ENCODE results near the gene EIF3C. TPM values are rescaled to one million over a fixed set of nuclear protein-coding genes. Genes with fewer than 3 reads are reported as not detected.
"Not testable (repeated sequence)": the region's sequence is repeated elsewhere in the genome, so short reads cannot be mapped to it uniquely, and the experiment has no call there.

The EIF3C gene
- total and polyA plus RNA-seq, 2 donors, result 331 to 453 TPM

DNA sequence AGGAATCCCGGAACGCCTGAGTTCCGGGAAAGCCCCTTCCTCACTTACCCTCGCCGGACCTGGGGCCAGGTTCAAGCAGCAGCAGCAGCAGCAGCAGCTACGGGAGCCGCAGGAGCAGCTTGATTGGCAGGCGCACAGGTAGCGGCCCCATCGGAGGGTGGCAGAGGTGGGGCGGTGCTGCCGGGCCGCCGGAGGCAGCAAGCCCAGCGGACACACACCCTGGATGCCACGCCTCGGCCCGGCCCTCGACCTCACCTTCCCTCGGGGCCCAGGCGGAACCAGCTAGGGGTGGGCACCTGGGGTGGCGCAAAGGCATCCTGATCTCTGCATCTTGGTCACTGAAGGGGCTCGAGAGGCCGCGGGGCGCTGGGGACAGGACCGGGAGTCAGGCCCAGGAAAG, 29.4 kb downstream of the EIF3C start:
- not testable (repeated sequence) for H3K4me3 ChIP-seq (ENCODE audit: low read length in 2 of 2); H3K36me3 ChIP-seq (ENCODE audit: control insufficient read depth in 2 of 2, insufficient read depth in 2 of 2, low read length in 1 of 2); H3K9me3 ChIP-seq (ENCODE audit: control insufficient read depth in 2 of 2, insufficient read depth in 1 of 2, low read length in 1 of 2); H3K27ac ChIP-seq (ENCODE audit: low read depth in 1 of 2, low read length in 1 of 2); DNase-seq (ENCODE audit: low read depth in 6 of 9, low spot score in 9 of 9); H3K4me1 ChIP-seq (ENCODE audit: control insufficient read depth in 2 of 2, insufficient read depth in 2 of 2, low read length in 2 of 2); H3K27me3 ChIP-seq (ENCODE audit: control insufficient read depth in 2 of 2, insufficient read depth in 1 of 2, low read length in 1 of 2)
- WGBS, result 0% methylated on average over 4 of the region's 27 CpGs

DNA sequence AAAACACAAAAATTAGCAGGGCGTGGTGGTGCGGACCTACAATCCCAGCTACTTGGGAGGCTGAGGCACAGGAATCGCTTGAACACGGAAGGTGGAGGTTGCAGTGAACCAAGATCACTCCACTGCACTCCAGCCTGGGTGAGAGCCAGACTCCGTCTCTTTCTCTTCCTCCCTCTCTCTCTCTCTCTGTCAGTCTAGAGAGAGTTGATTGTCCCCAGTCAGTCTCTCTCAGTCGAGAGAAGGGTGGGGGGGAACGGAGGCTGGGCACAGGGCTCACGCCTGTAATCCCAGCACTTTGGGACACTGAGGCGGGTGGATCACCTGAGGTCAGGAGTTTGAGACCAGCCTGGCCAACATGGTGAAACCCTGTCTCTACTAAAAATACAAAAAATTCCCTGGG, 30.0 kb downstream of the EIF3C start:
- H3K27me3 ChIP-seq (ENCODE audit: control insufficient read depth in 2 of 2, insufficient read depth in 1 of 2, low read length in 1 of 2), result not testable (repeated sequence)
- DNase-seq (ENCODE audit: low read depth in 6 of 9, low spot score in 9 of 9), result peak in 1 of 9 donors; percentile 0

DNA sequence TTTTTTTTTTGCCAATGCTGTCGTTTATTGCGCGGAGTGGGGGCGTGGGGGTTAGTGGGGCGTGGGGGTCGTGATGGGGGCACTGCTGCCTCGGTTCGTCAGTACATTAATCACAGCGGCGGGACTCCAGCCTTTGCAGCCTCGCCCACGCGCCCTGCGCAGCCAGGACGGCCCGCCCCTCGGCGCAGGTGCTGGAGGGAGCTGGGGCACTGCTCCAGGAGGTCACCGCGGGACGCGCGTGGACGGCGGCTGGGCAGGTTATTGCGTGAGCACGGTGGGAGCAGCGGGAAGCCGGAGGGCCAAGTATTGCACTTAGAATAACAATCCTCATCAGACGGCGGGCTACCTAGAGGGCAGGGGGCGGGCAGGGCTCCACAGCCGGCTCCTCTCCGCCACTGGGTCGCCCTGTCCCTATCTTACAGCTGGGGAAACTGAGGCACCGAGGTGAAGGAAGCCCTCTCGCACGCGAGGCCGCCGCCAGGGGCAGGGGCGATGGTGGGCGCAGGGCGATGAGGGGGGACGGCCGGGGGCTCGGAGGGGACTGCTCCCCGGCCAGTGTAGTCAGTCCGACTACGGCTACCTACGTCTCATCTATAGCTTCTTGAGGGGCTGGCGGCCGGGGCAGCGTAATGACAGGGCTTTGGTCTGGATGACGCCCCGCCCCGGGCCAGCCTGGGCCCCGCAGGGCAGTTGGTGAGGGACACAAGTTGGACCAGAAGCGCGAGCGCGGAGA, 35.5 kb downstream of the EIF3C start:
- not testable (repeated sequence) for H3K27me3 ChIP-seq (ENCODE audit: control insufficient read depth in 2 of 2, insufficient read depth in 1 of 2, low read length in 1 of 2); H3K36me3 ChIP-seq (ENCODE audit: control insufficient read depth in 2 of 2, insufficient read depth in 2 of 2, low read length in 1 of 2); H3K4me1 ChIP-seq (ENCODE audit: control insufficient read depth in 2 of 2, insufficient read depth in 2 of 2, low read length in 2 of 2); H3K4me3 ChIP-seq (ENCODE audit: low read length in 2 of 2); H3K9me3 ChIP-seq (ENCODE audit: control insufficient read depth in 2 of 2, insufficient read depth in 1 of 2, low read length in 1 of 2); H3K27ac ChIP-seq (ENCODE audit: low read depth in 1 of 2, low read length in 1 of 2)
- peak in 1 of 9 donors; percentile 0 for DNase-seq (ENCODE audit: low read depth in 6 of 9, low spot score in 9 of 9)
- WGBS, result 48% methylated on average over 22 of the region's 62 CpGs

More for the DNA sequence above, 30.0 kb downstream of the EIF3C start:
- not testable (repeated sequence) for H3K4me3 ChIP-seq (ENCODE audit: low read length in 2 of 2); H3K9me3 ChIP-seq (ENCODE audit: control insufficient read depth in 2 of 2, insufficient read depth in 1 of 2, low read length in 1 of 2); H3K36me3 ChIP-seq (ENCODE audit: control insufficient read depth in 2 of 2, insufficient read depth in 2 of 2, low read length in 1 of 2); H3K4me1 ChIP-seq (ENCODE audit: control insufficient read depth in 2 of 2, insufficient read depth in 2 of 2, low read length in 2 of 2); H3K27ac ChIP-seq (ENCODE audit: low read depth in 1 of 2, low read length in 1 of 2)
- 89% methylated on average over 5 of the region's 9 CpGs for WGBS

DNA sequence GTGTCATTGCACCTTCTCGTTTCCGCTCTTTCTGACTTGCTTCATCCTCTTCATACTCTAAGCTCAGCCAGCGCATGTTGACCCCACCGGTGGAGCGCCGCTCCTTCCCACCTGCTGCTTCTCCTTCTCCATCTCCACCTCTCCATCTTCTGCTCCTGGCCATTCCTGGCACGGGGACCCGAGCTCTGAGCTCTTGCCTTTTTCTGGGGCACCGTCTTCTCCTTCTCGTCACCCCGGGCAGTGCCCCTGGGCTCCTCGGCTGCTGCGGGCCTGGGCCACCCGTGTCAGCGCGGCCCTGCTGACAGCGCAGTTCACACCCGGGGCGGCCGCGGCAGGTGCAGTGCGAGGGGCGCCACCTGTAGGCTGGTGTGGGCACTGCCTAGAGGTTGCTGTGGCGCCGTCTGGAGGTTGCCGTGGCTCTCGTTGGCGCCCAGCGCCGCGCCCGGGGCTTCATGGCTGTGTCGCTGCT, 38.8 kb downstream of the EIF3C start:
- H3K9me3 ChIP-seq (ENCODE audit: control insufficient read depth in 2 of 2, insufficient read depth in 1 of 2, low read length in 1 of 2); H3K4me3 ChIP-seq (ENCODE audit: low read length in 2 of 2); H3K27ac ChIP-seq (ENCODE audit: low read depth in 1 of 2, low read length in 1 of 2); H3K4me1 ChIP-seq (ENCODE audit: control insufficient read depth in 2 of 2, insufficient read depth in 2 of 2, low read length in 2 of 2); H3K36me3 ChIP-seq (ENCODE audit: control insufficient read depth in 2 of 2, insufficient read depth in 2 of 2, low read length in 1 of 2); DNase-seq (ENCODE audit: low read depth in 6 of 9, low spot score in 9 of 9); H3K27me3 ChIP-seq (ENCODE audit: control insufficient read depth in 2 of 2, insufficient read depth in 1 of 2, low read length in 1 of 2): not testable (repeated sequence)
- 13% methylated on average over 20 of the region's 33 CpGs for WGBS

DNA sequence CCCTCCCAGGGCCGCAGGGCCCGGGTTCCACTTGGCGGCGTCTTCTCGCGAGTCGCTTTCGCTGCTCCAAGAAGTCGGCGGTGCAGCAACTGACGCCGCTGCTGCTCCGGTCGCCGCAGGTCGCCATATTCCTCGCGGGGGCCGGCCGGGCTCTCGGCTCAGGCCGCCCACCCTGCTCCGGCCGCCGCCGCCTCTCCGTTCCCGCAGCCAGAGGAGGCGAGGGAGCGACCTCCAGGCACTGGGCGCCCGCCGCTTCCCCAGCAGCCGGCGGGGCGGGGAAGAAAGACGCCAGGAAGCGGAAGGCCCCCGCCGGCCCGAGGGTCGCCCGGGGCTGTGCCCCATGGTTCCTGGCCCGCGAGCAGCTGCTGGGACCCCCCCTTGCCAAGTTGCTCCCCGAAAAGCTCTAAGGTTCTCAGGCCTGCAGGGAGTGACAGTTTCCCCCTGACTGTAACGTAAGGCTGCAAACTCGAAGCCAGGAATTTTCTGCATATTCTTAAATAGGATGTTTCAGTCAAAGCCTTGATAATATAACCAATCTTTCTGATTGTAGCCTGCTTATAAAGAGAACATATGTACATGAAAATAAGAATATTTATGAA, 39.3 kb downstream of the EIF3C start:
- not testable (repeated sequence) for H3K4me1 ChIP-seq (ENCODE audit: control insufficient read depth in 2 of 2, insufficient read depth in 2 of 2, low read length in 2 of 2); H3K4me3 ChIP-seq (ENCODE audit: low read length in 2 of 2); H3K9me3 ChIP-seq (ENCODE audit: control insufficient read depth in 2 of 2, insufficient read depth in 1 of 2, low read length in 1 of 2); H3K36me3 ChIP-seq (ENCODE audit: control insufficient read depth in 2 of 2, insufficient read depth in 2 of 2, low read length in 1 of 2); DNase-seq (ENCODE audit: low read depth in 6 of 9, low spot score in 9 of 9); H3K27me3 ChIP-seq (ENCODE audit: control insufficient read depth in 2 of 2, insufficient read depth in 1 of 2, low read length in 1 of 2); H3K27ac ChIP-seq (ENCODE audit: low read depth in 1 of 2, low read length in 1 of 2)
- no CpG with 5 or more reads among the region's 48 CpGs for WGBS

DNA sequence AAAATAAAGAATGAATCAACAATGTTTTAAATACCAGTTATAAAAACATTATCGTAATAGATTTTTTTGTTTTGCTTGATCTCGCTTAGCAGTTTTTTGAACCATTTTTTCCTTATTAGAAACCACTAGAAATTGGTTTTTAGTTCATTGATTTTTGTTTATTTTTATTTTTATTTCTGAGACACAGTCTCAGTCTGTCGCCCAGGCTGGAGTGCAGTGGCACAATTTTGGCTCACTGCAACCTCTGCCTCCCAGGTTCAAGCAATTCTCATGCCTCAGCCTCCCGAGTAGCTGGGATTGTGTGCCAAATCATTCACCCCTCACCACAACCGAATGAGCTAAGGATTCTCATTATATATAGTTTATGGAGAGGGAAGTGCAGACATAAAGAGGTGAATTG, 40.2 kb downstream of the EIF3C start, which contains the start of gene NPIPB9:
Gene NPIPB9 (plus strand): TSS at position 301 of the 400 bp plus-strand sequence.
- DNase-seq (ENCODE audit: low read depth in 6 of 9, low spot score in 9 of 9); H3K27me3 ChIP-seq (ENCODE audit: control insufficient read depth in 2 of 2, insufficient read depth in 1 of 2, low read length in 1 of 2): not testable (repeated sequence)
- WGBS, result no CpG with 5 or more reads among the region's 5 CpGs

DNA sequence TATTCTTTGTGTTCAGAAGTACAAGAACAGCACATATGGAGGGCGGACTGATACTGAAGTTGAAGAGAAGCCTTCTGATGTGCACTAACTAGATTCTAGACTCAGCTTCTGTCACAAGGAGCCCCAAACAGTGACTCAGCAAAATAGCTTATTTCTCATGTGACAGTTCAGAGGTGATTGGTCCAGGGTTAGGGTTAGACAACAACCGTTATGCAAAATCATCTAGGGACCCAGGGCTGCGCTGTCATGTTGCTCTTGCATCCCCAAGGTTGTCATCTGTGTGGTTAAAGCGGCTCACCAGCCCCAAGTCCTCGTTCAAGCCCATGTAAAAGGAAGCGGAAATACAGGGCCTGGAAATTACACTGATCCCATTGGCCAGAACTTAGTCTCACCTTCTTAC, 70.4 kb downstream of the EIF3C start:
- H3K4me3 ChIP-seq (ENCODE audit: low read length in 2 of 2); DNase-seq (ENCODE audit: low read depth in 6 of 9, low spot score in 9 of 9); H3K9me3 ChIP-seq (ENCODE audit: control insufficient read depth in 2 of 2, insufficient read depth in 1 of 2, low read length in 1 of 2); H3K27ac ChIP-seq (ENCODE audit: low read depth in 1 of 2, low read length in 1 of 2); H3K27me3 ChIP-seq (ENCODE audit: control insufficient read depth in 2 of 2, insufficient read depth in 1 of 2, low read length in 1 of 2); H3K36me3 ChIP-seq (ENCODE audit: control insufficient read depth in 2 of 2, insufficient read depth in 2 of 2, low read length in 1 of 2); H3K4me1 ChIP-seq (ENCODE audit: control insufficient read depth in 2 of 2, insufficient read depth in 2 of 2, low read length in 2 of 2): not testable (repeated sequence)
- no CpG with 5 or more reads among the region's 6 CpGs for WGBS

More for the DNA sequence above, 40.2 kb downstream of the EIF3C start, which contains the start of gene NPIPB9:
- H3K4me1 ChIP-seq (ENCODE audit: control insufficient read depth in 2 of 2, insufficient read depth in 2 of 2, low read length in 2 of 2); H3K4me3 ChIP-seq (ENCODE audit: low read length in 2 of 2); H3K27ac ChIP-seq (ENCODE audit: low read depth in 1 of 2, low read length in 1 of 2); H3K9me3 ChIP-seq (ENCODE audit: control insufficient read depth in 2 of 2, insufficient read depth in 1 of 2, low read length in 1 of 2); H3K36me3 ChIP-seq (ENCODE audit: control insufficient read depth in 2 of 2, insufficient read depth in 2 of 2, low read length in 1 of 2): not testable (repeated sequence)

DNA sequence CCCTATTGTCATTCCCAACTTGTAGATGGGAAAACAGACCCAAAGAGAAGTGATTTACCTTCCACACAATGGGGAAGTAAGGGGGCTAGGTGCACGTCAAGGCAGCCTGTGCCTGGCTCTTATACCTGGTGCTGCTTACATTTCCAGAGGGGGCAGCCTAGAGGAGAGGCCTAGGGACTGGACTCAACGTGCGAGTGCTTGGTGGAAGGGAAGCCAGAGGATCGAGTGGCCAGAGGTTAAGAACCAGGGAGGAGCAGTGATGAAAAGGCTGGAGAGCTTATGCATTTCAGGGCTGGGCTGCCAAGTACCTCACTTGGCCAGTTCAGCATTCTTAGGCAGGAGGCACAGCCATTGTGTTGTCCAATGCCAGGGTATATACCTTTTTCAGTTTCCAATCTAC, 71.1 kb downstream of the EIF3C start:
- not testable (repeated sequence) for DNase-seq (ENCODE audit: low read depth in 6 of 9, low spot score in 9 of 9); H3K9me3 ChIP-seq (ENCODE audit: control insufficient read depth in 2 of 2, insufficient read depth in 1 of 2, low read length in 1 of 2); H3K27ac ChIP-seq (ENCODE audit: low read depth in 1 of 2, low read length in 1 of 2); H3K36me3 ChIP-seq (ENCODE audit: control insufficient read depth in 2 of 2, insufficient read depth in 2 of 2, low read length in 1 of 2); H3K4me3 ChIP-seq (ENCODE audit: low read length in 2 of 2); H3K27me3 ChIP-seq (ENCODE audit: control insufficient read depth in 2 of 2, insufficient read depth in 1 of 2, low read length in 1 of 2); H3K4me1 ChIP-seq (ENCODE audit: control insufficient read depth in 2 of 2, insufficient read depth in 2 of 2, low read length in 2 of 2)
- WGBS, result no CpG with 5 or more reads among the region's 4 CpGs
